CD14-positive monocyte (primary cell): ENCODE data around the gene C9orf153. TPM values are rescaled to one million over a fixed set of nuclear protein-coding genes. Genes with fewer than 3 reads are reported as not detected.
A peak's percentile ranks its signal among the peaks of the same experiment; 100 is the strongest.

Source experiments
- DNase-seq, 3 donors: peaks; one replicate each; pipeline ENCODE4 v3.0.0-alpha.2; 2011 to 2022
- H2AFZ ChIP-seq: 2 replicates; pipeline ENCODE4 v1.6.0; 2012; ENCODE audit warnings: mild to moderate bottlenecking, low read depth, low read length, inconsistent platforms; ENCODE audit not compliant: insufficient read depth, poor library complexity, severe bottlenecking
- H3K27ac ChIP-seq, 2 donors: 1 replicate in 1 of 2; 2 replicates in 1 of 2; pipeline ENCODE4 v1.5.1; 2012 to 2013; ENCODE audit warnings: low read length in 2 of 2, control low read depth in 1 of 2, inconsistent platforms in 1 of 2, low read depth in 1 of 2, mild to moderate bottlenecking in 1 of 2
- H3K27me3 ChIP-seq, 2 donors: one replicate each; pipeline versions ENCODE4 v1.6.0 to v1.6.1; 2011 to 2013; ENCODE audit warnings: low read length in 2 of 2; ENCODE audit not compliant: control insufficient read depth in 2 of 2, insufficient read depth in 2 of 2
- H3K36me3 ChIP-seq, 2 donors: replicated peaks in 1 of 2; 1 replicate in 1 of 2; 2 replicates in 1 of 2; pipeline versions ENCODE4 v1.5.1 to v1.6.1; 2012 to 2013; ENCODE audit warnings: low read length in 2 of 2, control low read depth in 1 of 2, inconsistent platforms in 1 of 2, mild to moderate bottlenecking in 1 of 2; ENCODE audit not compliant: insufficient read depth in 2 of 2, control insufficient read depth in 1 of 2
- H3K4me1 ChIP-seq, 2 donors: 1 replicate in 1 of 2; 2 replicates in 1 of 2; pipeline versions ENCODE4 v1.5.1 to v1.6.1; 2012 to 2013; ENCODE audit warnings: low read length in 2 of 2, control low read depth in 1 of 2, inconsistent platforms in 1 of 2, mild to moderate bottlenecking in 1 of 2, moderate library complexity in 1 of 2; ENCODE audit not compliant: insufficient read depth in 2 of 2, control insufficient read depth in 1 of 2
- H3K4me2 ChIP-seq: replicated peaks from 2 replicates; pipeline ENCODE3; 2012; ENCODE audit warnings: low read length, moderate library complexity, mild to moderate bottlenecking; ENCODE audit not compliant: poor library complexity, severe bottlenecking; ENCODE audit errors: extremely low read depth
- H3K4me3 ChIP-seq, 3 experiments: fragments of 200-600 bp in 1 of 3; sonication (generic) in 1 of 3; replicated peaks in 1 of 3; 1 replicate in 2 of 3; 2 replicates in 1 of 3; pipeline ENCODE4 v1.5.1; 2011 to 2013; ENCODE audit warnings: low read length in 3 of 3, mild to moderate bottlenecking in 3 of 3, control low read depth in 2 of 3, low read depth in 2 of 3, inconsistent platforms in 1 of 3, moderate library complexity in 1 of 3
- H3K79me2 ChIP-seq: 2 replicates; pipeline ENCODE4 v1.6.0; 2012; ENCODE audit warnings: mild to moderate bottlenecking, control low read depth, inconsistent platforms, low read length, moderate library complexity; ENCODE audit not compliant: insufficient read depth
- H3K9ac ChIP-seq: 2 replicates; pipeline ENCODE4 v1.6.0; 2017; ENCODE audit warnings: low read length, mild to moderate bottlenecking; ENCODE audit not compliant: insufficient read depth, poor library complexity, severe bottlenecking
- H3K9me3 ChIP-seq, 2 donors: replicated peaks in 1 of 2; 1 replicate in 1 of 2; 2 replicates in 1 of 2; pipeline versions ENCODE4 v1.5.1 to v1.6.1; 2012 to 2013; ENCODE audit warnings: low read length in 2 of 2, control low read depth in 1 of 2; ENCODE audit not compliant: control insufficient read depth in 1 of 2, insufficient read depth in 1 of 2
- H4K20me1 ChIP-seq: 2 replicates; pipeline ENCODE4 v1.6.0; 2012; ENCODE audit warnings: mild to moderate bottlenecking, low read length, control low read depth, moderate library complexity; ENCODE audit not compliant: insufficient read depth
- H3K27ac Mint-ChIP-seq, 7 donors: one replicate each; pipeline ENCODE4 v1.8.0; 2020; ENCODE audit warnings: mild to moderate bottlenecking in 7 of 7, mixed read lengths in 7 of 7, moderate library complexity in 6 of 7, inconsistent platforms in 2 of 7
- H3K27me3 Mint-ChIP-seq, 3 donors: one replicate each; pipeline ENCODE4 v1.8.0; 2021 to 2022; ENCODE audit warnings: low read depth in 3 of 3, mild to moderate bottlenecking in 3 of 3, mixed read lengths in 3 of 3, moderate library complexity in 3 of 3, inconsistent platforms in 1 of 3
- H3K36me3 Mint-ChIP-seq, 2 donors: one replicate each; pipeline ENCODE4 v1.8.0; 2020; ENCODE audit warnings: mixed read lengths in 2 of 2, inconsistent platforms in 1 of 2, mild to moderate bottlenecking in 1 of 2
- H3K4me1 Mint-ChIP-seq: one replicate; pipeline ENCODE4 v1.8.0; 2020; ENCODE audit warnings: mild to moderate bottlenecking, mixed read lengths
- H3K4me3 Mint-ChIP-seq, 2 donors: one replicate each; pipeline ENCODE4 v1.8.0; 2020; ENCODE audit warnings: mild to moderate bottlenecking in 2 of 2, mixed read lengths in 2 of 2, moderate library complexity in 1 of 2
- H3K9me3 Mint-ChIP-seq, 7 donors: one replicate each; pipeline ENCODE4 v1.8.0; 2020 to 2022; ENCODE audit warnings: mixed read lengths in 7 of 7, mild to moderate bottlenecking in 6 of 7, moderate library complexity in 6 of 7, inconsistent platforms in 2 of 7
- WGBS: methylation state at CpG from one replicate; pipeline ENCODE4 v1.1.5; 2013; ENCODE audit warnings: missing lambda C conversion rate; ENCODE audit not compliant: insufficient coverage; 5-methylcytosine and 5-hydroxymethylcytosine counted together
- intact Hi-C, 2 donors: fragments of 100-400 bp; cut with micrococcal nuclease; formaldehyde crosslinking; loops; one replicate each; pipeline versions ENCODE4 v1.15.0 to v1.15.1; 2023
- polyA plus RNA-seq, 3 donors: library from polyadenylated mRNA; depleted of rRNA in 1 of 3; unstranded in 2 of 3; stranded (reverse) in 1 of 3; fragments of 300-500 nt in 2 of 3; fragments of >200 nt in 1 of 3; fragmentation: Illumina TruSeq in 2 of 3; gene quantifications; 1 replicate in 2 of 3; 2 replicates in 1 of 3; pipeline ENCODE4 v1.2.3, GENCODE V29; 2012 to 2021
- TF ChIP-seq, protein P1 (sequence below): fragments of 200-600 bp; IDR thresholded peaks from one replicate; pipeline ENCODE4 v1.8.0; 2022; ENCODE audit warnings: antibody characterized with exemption, mild to moderate bottlenecking

The C9orf153 gene
- polyA plus RNA-seq, 3 donors: not detected

DNA sequence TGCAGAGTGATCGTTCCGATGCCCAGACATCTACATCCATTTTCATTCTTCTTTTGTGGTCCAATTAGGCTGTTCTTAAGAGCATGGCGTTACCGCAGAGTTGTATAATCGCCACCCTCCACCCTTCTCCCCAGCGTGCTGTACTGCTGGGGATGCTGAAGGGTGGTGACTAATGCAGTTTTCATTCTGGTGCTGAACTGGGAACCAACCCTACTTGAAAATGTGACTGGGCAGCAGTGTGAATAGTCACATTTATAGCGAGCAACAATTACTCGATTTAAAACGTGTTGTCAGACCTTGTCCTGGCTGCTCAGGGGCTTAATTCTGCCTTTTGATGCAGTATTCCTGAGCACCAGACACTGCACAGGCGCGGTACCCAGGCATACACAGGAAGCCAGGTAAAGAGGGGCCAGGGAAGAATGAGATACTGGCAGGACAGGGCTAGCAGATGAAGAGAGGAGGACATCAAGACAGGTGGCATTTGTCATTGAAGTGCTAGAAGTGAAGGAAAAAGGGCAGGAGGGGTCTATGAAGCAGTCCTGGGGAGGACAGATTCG lies 23.6 kb upstream of the C9orf153 start:
- H3K4me2 ChIP-seq: peak overlapping the region; percentile 94
- peak overlapping the region; percentile 74 to 93 for H3K27ac ChIP-seq
- Mint-ChIP-seq H3K4me3 (peak overlapping the region; percentile 93 to 98), H3K36me3 (peaks cover 15 to 20% of the 10 kb centered on the region in 2 donors), H3K27ac (peak overlapping the region; percentile 92 to 98 (median 96)), H3K4me1 (peaks cover 39% of the 10 kb centered on the region), H3K27me3 (peaks cover 3 to 5% (median 3%) of the 10 kb centered on the region in 3 donors), H3K9me3 (no peaks in the 10 kb centered on the region)
- peak overlapping the region; percentile 84 for H2AFZ ChIP-seq
- peaks cover 30% of the 10 kb centered on the region for H3K79me2 ChIP-seq
- intact Hi-C loops: loop anchor here (5.0 to 10.0 kb wide), 3 partner anchors 52 to 341 kb away; partner anchors contain the start of genes NAA35 (in 2 of the 2) and TUT7 (in 1 of the 2)
- no peaks in the 10 kb centered on the region for H3K9me3 ChIP-seq
- H3K4me3 ChIP-seq: peak overlapping the region; percentile 58 to 91 (median 69)
- no peaks in the 10 kb centered on the region for H3K27me3 ChIP-seq
- TF ChIP-seq, protein P1, sequence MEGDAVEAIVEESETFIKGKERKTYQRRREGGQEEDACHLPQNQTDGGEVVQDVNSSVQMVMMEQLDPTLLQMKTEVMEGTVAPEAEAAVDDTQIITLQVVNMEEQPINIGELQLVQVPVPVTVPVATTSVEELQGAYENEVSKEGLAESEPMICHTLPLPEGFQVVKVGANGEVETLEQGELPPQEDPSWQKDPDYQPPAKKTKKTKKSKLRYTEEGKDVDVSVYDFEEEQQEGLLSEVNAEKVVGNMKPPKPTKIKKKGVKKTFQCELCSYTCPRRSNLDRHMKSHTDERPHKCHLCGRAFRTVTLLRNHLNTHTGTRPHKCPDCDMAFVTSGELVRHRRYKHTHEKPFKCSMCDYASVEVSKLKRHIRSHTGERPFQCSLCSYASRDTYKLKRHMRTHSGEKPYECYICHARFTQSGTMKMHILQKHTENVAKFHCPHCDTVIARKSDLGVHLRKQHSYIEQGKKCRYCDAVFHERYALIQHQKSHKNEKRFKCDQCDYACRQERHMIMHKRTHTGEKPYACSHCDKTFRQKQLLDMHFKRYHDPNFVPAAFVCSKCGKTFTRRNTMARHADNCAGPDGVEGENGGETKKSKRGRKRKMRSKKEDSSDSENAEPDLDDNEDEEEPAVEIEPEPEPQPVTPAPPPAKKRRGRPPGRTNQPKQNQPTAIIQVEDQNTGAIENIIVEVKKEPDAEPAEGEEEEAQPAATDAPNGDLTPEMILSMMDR: no peak
- WGBS: 22% methylated on average over 6 of the region's 12 CpGs
- H3K4me1 ChIP-seq: peaks cover 14 to 21% of the 10 kb centered on the region in 2 donors
- H3K9ac ChIP-seq: peak overlapping the region; percentile 89
- peaks cover 10 to 23% of the 10 kb centered on the region in 2 donors for H3K36me3 ChIP-seq
- peaks cover 40% of the 10 kb centered on the region for H4K20me1 ChIP-seq
- peak; percentile 78 to 86 (median 81) for DNase-seq

DNA sequence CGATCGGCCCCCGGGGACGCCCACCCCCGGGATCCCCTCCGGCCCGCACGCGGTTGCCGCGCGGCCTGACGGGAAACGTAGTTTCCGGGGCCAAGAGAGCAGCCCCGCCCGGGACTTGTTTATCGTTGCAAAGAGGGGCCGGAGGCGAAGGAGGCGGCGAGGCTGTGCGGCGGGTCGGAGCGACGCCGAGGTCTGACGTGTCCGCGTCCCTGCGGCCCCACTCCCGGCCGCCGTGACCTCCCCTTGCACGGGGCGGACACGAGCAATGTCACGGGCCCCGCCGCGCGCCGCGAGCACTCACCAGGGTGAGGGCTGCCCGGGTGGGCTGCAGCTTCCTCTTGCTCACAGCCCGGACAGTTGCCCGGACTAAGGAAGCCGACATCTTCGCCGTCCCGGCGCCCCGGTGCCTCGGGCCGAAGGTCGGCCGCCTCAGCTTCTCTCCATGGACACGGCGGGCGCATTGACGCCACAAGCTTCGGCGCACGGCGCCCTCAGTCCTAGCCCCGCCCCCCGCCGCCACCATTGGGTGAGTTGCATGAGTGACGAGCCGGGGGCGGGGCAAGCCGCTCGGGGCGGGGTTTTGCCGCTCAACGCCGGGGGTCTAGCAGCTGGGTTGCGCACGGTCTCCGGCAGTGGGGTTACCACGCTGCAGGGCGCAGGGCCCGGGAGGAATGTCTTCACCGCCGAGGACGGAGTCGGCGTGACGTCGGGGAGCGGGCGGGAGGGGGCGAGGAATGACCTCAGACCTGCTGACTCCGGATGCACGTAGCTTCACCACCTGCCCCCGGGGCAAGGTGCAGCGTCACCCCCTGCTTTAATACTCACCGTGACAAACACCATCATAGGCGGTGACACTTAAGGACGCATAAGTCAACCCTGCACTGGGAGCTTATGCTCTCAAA lies 22.9 kb upstream of the C9orf153 start, which contains the start of gene ISCA1:
Gene ISCA1 (minus strand): TSS at position 462 of the 902 bp plus-strand sequence. CDS start 80 bp downstream, at position 382.
- Histone ChIP-seq H3K9ac (peak within 1 kb of the TSS; percentile 89), H3K27ac (peak within 1 kb of the TSS; percentile 74 to 93), H3K9me3 (no peaks in the 10 kb centered on the region), H3K4me3 (peak within 1 kb of the TSS; percentile 58 to 91 (median 69)), H3K79me2 (peaks cover 30% of the 10 kb centered on the region), H2AFZ (peak within 1 kb of the TSS; percentile 84), H3K36me3 (peaks cover 6 to 16% of the 10 kb centered on the region in 2 donors), H4K20me1 (peaks cover 47% of the 10 kb centered on the region), H3K27me3 (no peaks in the 10 kb centered on the region), H3K4me2 (peak within 1 kb of the TSS; percentile 94), H3K4me1 (peaks cover 14 to 21% of the 10 kb centered on the region in 2 donors)
- DNase-seq: peak; percentile 87 to 89 (median 88)
- TF ChIP-seq, protein P1: no peak
- H3K27me3 Mint-ChIP-seq: peaks cover 3 to 5% (median 4%) of the 10 kb centered on the region in 3 donors
- under 1% methylated on average over 101 of the region's 101 CpGs for WGBS
- H3K4me3 Mint-ChIP-seq: peak within 1 kb of the TSS; percentile 93 to 98
- peaks cover 39% of the 10 kb centered on the region for H3K4me1 Mint-ChIP-seq
- peak within 1 kb of the TSS; percentile 92 to 98 (median 96) for H3K27ac Mint-ChIP-seq
- intact Hi-C loops: loop anchor here (5.0 to 10.0 kb wide), 3 partner anchors 52 to 340 kb away; partner anchors contain the start of genes NAA35 (in 2 of the 2) and TUT7 (in 1 of the 2)
- H3K36me3 Mint-ChIP-seq: peaks cover 8 to 14% of the 10 kb centered on the region in 2 donors
- H3K9me3 Mint-ChIP-seq: no peaks in the 10 kb centered on the region
